Spleen (tissue), 7 donors: Measurements from ENCODE around the gene RPLP2.

Source experiments
- CTCF ChIP-seq, 11 experiments: fragments of 200-600 bp in 7 of 11; fragments of 450-650 bp in 4 of 11; sonication (generic) in 4 of 11; IDR thresholded peaks in 8 of 11; conservative IDR thresholded peaks in 3 of 11; 1 replicate in 7 of 11; 2 replicates in 4 of 11; pipeline versions ENCODE4 v1.4.0 to v1.8.0; 2016 to 2021; ENCODE audit warnings: antibody characterized with exemption in 11 of 11, inconsistent platforms in 4 of 11, mild to moderate bottlenecking in 1 of 11
- POLR2AphosphoS5 ChIP-seq, 3 donors: sonication (generic); formaldehyde crosslinking; IDR thresholded peaks; one replicate each; pipeline ENCODE4 v1.5.1; 2017; ENCODE audit warnings: antibody characterized with exemption in 3 of 3
- donor health status: DM: no; HTN: no; CAD: no; lungs with moderate emphysema.
- donor health status: DM: no; HTN: no; CAD: no.
- donor health status: DM: no; HTN: no; CAD: no.

GRCh38 chr11:824292-824880 lies 14.6 kb downstream of the RPLP2 start:
- TF ChIP-seq CTCF (IDR thresholded peaks at IDR 0.05 in 8 of 11, conservative IDR thresholded peaks at IDR 0.05 in 3 of 11) (no peak), POLR2AphosphoS5 (IDR thresholded peaks at IDR 0.05) (peak in 2 of 3 donors; percentile 6 to 22)
